SIG-M5 (cell line): ENCODE measurements around the gene USP24.

ENCODE experiments used
- DNase-seq: peaks from one replicate; lab custom pipeline; 2025; lab: John Stamatoyannopoulos, UW

USP24 gene

GRCh38 chr1:55156093-55156492, 59.1 kb downstream of the USP24 start:
- DNase-seq: no peak

DNA sequence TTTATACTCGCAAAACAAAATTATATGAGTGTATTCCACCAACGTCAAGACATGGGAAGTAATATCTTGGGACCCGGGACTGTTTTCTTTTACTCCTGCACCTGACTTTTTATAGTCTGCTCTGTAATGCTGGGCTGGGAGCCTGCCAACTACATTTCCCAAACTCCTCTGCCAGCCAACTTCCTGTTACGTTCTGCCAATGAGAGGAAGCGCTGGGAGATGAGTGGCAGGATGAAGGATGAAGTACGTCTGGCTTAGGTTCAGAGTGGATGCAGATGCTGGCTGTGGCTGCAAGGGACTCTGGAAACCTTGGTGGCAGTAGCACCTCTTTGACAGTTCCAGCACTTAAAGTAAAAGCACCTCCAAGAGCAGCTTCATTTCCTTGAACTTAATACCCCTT, 59.6 kb downstream of the USP24 start:
- DNase-seq: no peak

DNA sequence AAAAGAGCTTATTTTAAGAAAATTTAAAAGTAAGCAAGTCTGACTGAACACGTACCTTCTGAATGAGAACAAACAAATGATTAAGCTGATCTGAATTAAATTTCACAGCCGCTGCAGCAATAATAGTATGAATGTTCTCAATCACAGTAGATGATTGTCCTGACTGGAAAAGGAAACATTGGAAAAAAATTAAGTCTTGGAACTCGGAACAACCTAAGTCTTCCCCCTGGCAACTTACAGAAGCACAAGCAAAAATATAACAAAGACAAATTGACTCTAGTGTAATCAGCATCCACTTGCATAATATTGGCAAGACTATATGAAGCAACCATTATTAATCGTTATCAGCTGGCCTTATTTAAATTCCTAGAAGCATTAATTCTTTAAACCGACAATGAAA, 60.5 kb downstream of the USP24 start:
- DNase-seq: no peak

- DNase-seq: no peak
Measured at GRCh38 chr1:55153031-55153430, 62.1 kb downstream of the USP24 start.

GRCh38 chr1:55150880-55151588, 64.1 kb downstream of the USP24 start:
- DNase-seq: no peak

- DNase-seq: no peak
Measured at GRCh38 chr1:55148676-55149075, 66.5 kb downstream of the USP24 start.

DNA sequence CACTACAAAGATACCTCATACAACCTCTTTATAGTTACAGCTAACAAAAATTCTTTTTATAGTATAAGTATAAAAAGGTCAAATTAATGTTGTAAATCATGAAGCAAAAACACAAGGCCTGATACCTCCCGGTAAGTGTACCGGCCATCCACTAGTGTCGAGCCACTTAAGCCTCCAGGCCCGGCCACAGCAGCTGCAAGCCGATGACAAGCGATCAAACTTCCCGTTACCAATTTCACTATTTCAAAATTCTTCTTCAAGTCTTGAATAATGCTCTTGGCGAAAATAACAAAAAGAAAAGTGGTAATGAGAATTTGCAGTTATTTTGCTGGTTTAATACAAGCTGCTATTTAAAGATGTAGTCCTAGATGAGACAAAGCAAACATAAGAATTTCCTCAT, 67.6 kb downstream of the USP24 start:
- no peak for DNase-seq

DNA sequence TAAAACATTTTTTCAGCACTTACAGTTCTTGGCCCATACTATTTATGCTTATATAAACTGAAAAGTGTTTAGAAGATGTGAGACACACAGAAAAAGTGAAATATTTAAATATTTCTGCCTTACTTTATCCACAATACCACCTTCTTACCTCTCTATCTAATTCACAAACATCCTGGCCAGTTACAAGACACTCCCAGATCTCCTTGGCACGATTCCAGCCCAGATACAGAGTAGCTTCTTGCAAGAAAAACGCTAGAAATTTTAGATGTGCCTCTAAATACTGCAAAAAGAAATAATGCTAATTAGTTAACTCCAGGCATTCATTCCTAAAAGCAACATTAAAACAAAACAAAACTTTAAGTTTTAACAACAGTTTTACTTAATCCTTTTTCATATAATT, 68.4 kb downstream of the USP24 start:
- no peak for DNase-seq

DNA sequence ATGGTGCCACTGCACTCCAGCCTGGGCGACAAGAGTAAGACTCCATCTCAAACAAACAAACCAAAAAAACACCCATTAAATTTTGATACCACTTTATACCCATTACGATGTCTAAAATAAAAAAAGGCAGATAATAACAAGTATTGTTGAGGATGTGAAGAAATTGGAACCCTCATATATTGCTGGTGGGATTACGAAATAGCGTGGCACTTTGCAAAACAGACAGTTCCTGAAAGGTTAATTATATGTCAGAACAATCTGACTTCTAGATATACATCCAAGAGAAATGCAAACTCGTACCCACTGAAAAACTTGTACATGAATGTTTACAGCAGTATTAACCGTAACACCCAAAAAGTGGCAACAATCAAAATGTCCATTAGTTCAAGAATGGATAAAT, 70.3 kb downstream of the USP24 start:
- no peak for DNase-seq

GRCh38 chr1:55143684-55144083, 71.5 kb downstream of the USP24 start:
- DNase-seq: no peak

- DNase-seq: no peak
Measured at GRCh38 chr1:55141295-55141893, 73.8 kb downstream of the USP24 start.

DNA sequence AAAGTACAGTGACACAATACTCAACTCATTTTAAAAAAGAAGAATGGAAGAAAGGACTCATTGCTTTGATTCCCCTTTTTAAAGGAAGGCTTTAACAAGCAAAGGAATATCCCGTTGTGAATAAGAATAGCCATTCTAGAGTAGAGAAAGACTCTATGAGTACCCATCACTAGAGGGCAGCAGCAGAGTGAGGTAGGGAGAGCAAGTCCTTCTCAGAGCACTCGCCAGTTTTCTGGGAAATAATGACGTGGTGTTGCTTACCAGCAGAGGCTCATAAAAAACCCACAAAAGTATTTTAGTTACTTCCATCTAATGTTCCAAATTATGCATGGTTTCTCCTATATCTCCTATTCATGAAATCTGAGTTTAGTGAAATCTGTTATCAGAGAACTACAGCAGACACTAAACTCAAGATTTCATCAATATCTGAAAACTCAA, 74.6 kb downstream of the USP24 start:
- DNase-seq: peak; percentile 29

DNA sequence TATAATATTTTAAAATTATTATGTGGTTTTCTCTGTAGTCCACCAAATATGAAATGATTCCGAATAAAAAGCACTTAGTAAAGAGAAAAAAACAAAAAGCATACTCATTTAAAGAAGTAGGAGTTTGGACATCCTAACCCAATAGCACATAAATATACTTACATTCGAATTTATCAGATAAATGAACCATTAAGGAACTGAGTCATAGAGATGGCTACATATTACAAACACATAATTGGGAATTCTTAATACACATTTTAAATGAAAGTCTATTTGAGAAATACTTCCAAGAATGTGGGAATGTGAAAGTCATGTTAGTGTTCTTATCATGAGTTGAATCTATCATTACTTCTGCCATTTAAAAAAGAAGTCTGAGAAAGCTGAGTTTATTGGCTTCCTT, 75.0 kb downstream of the USP24 start:
- DNase-seq: no peak

DNA sequence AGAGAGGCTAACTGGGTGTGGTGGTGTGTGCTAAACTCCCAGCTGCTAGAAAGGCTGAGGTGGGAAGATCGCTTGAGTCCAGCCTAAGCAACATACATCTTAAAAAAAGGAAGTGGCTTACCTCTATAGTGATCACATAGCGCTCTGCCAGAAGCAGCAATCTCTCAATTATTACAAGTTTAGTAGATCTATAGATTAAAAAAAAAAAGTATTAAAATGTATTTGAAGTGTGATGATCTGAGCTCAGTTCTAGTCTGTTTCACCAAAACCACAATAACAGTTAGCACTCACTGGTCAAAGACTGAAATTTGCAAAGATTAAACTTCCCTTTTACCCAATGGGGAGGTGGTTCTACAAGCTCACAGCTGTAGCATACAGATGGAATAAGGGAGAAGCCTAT, 76.3 kb downstream of the USP24 start:
- no peak for DNase-seq

- no peak for DNase-seq
Measured at GRCh38 chr1:55134152-55134808, 80.9 kb downstream of the USP24 start.

DNA sequence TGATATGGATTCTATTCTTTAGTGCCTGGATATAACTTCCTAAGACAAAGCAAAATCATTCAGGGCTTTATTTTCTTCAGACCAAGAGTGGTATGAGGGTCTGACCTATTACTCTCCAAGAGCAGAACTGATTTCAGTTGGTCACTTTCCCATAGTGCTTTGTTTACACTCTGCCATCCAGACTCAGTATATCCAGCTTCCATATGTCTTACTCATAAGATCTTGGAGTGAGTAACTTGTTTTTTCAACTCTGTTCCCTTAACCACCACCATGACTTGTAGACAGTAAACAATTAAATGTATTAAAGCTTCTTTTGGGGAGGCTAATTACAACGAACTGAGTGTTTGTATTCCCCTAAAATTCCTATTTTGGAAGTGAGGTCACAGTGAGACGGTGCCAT, 83.4 kb downstream of the USP24 start:
- no peak for DNase-seq

GRCh38 chr1:55131218-55131617, 83.9 kb downstream of the USP24 start:
- no peak for DNase-seq

DNA sequence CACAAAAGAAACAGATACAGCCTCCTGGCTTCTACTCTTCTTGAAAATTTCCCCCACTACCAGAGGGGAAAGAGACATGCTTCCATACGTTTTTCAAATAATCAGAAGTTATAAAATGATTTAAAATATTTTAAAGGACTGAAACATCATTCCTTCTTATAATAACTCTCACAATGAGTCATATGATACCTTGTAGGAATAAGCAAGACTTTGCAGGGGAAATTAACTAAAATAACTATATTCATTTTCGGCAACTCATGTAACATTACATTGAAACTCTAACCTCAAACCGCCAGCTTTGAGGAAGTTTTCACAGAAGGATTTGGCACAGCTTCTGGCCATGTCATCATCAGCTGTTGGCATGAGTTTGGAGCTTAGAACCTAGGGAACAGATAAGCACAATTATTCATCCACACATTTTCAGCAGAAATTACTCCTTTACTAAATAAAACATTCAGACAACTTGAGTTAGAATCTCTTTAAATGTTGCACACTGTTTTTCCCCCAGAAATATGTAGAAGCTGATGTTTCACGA, 85.9 kb downstream of the USP24 start:
- DNase-seq: peak; percentile 4

DNA sequence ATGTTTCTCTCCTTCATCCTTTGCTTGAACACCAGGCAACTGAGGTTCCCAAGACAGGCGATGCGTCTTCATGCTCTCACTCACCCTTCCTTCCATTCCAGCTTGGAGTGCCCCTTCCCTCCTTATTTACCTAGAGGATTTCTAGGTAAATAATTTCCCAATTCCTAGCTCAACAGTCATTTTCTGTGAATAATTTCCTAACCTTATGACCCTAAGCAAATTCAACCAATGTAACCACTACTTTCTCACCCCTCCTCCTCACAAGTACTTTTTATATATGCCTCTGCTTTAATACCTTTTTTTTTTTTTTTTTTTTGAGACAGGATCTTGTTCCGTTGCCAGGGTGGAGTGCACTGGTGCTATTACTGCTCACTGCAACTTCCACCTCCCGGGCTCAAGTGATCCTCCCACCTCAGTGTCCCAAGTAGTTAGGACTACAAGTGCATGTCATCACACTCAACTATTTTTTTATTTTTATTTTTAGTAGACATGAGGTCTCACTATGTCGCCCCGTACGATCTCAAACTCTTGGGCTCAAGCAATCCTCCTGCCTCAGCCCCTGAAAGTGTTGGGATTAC, 86.7 kb downstream of the USP24 start:
- no peak for DNase-seq

GRCh38 chr1:55127827-55128343, 87.3 kb downstream of the USP24 start:
- no peak for DNase-seq

DNA sequence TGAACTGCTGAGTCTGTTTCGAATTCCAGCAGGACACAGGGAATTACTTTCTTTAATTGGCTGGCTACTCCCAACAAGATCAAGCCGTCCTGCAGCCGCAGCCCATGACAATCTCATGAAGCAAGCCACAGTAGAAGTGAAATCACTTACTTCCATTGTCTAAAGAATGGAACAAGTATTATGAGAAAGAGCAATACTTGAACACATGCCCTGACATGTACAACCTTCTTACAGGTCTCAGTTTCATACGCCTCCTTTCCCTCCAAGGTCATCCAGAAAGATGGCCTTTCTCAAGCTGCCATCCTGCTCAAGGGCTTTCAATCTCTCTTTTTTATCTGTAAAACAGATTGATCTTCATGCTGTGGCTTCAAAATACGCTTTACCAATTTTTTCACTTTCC, 90.7 kb downstream of the USP24 start:
- DNase-seq: no peak

- DNase-seq: no peak
Measured at GRCh38 chr1:55120538-55120937, 94.6 kb downstream of the USP24 start.
